HepG2 (cell line): Measurements from ENCODE around the gene STH. TPM values are rescaled to one million over a fixed set of nuclear protein-coding genes. Genes with fewer than 3 reads are reported as not detected.

ENCODE experiments used
- BHLHE40 ChIP-seq: IDR thresholded peaks from 2 replicates; pipeline ENCODE4 v1.6.1; 2011; ENCODE audit warnings: low read length, improper control_type of control experiment
- CREB1 ChIP-seq, 2 experiments: fragments of 450-650 bp in 1 of 2; IDR thresholded peaks; 2 replicates each; pipeline ENCODE4 v1.6.1; 2016 to 2017; ENCODE audit warnings: control low read depth in 1 of 2, mild to moderate bottlenecking in 1 of 2, missing compliant biosample characterization in 1 of 2, missing genetic modification characterization in 1 of 2
- FOSL2 ChIP-seq: sonication (generic); formaldehyde crosslinking; IDR thresholded peaks from 2 replicates; pipeline ENCODE4 v1.4.0; 2020; ENCODE audit warnings: missing genetic modification reagents
- HMGXB4 ChIP-seq, 2 experiments: sonication (generic) in 1 of 2; formaldehyde crosslinking in 1 of 2; IDR thresholded peaks; 2 replicates each; pipeline versions ENCODE4 v1.4.0 to v1.6.1; 2018 to 2020; ENCODE audit warnings: missing genetic modification reagents in 2 of 2, borderline replicate concordance in 1 of 2, low read depth in 1 of 2, mild to moderate bottlenecking in 1 of 2, missing biosample characterization in 1 of 2
- MAX ChIP-seq: IDR thresholded peaks from 2 replicates; pipeline ENCODE4 v1.6.1; 2012; ENCODE audit warnings: inconsistent platforms
- NFKBIZ ChIP-seq: IDR thresholded peaks from 2 replicates; pipeline ENCODE4 v1.6.1; 2018; ENCODE audit warnings: missing genetic modification reagents, missing compliant biosample characterization
- RFXAP ChIP-seq: sonication (generic); formaldehyde crosslinking; IDR thresholded peaks from 2 replicates; pipeline ENCODE4 v1.4.0; 2020; ENCODE audit warnings: missing genetic modification reagents, borderline replicate concordance
- SPEN ChIP-seq: sonication (generic); formaldehyde crosslinking; IDR thresholded peaks from 2 replicates; pipeline ENCODE4 v1.5.1; 2020; ENCODE audit warnings: low read depth, mild to moderate bottlenecking, missing genetic modification reagents
- U2AF1 ChIP-seq: fragments of 200-400 bp; formaldehyde crosslinking; optimal IDR thresholded peaks from 2 replicates; pipeline ENCODE3; 2017; ENCODE audit warnings: mild to moderate bottlenecking, low read depth, low read length
- ZBTB40 ChIP-seq, 2 experiments: fragments of 450-650 bp in 1 of 2; sonication (generic) in 1 of 2; formaldehyde crosslinking in 1 of 2; IDR thresholded peaks; 2 replicates each; pipeline versions ENCODE4 v1.6.1 to v1.8.0; 2016 to 2022; ENCODE audit warnings: antibody characterized with exemption in 1 of 2, mild to moderate bottlenecking in 1 of 2, missing genetic modification reagents in 1 of 2
- ZKSCAN8 ChIP-seq: IDR thresholded peaks from 2 replicates; pipeline ENCODE4 v1.6.1; 2016; ENCODE audit warnings: borderline replicate concordance, missing genetic modification reagents, missing compliant biosample characterization
- ZNF280D ChIP-seq: sonication (generic); formaldehyde crosslinking; IDR thresholded peaks from 2 replicates; pipeline ENCODE4 v1.5.1; 2020; ENCODE audit warnings: mild to moderate bottlenecking, missing genetic modification reagents
- polyA plus RNA-seq, 8 experiments: library from polyadenylated mRNA; depleted of rRNA in 3 of 8; stranded (reverse) in 7 of 8; unstranded in 1 of 8; fragments of >200 nt; fragmentation: Illumina TruSeq in 4 of 8; extraction: Trizol in 4 of 8; gene quantifications; 2 replicates each; pipeline versions ENCODE4 v1.2.1 to v1.2.3, GENCODE V29; 2011 to 2016; ENCODE audit warnings: low read depth in 4 of 8, missing spikeins in 1 of 8, mixed read lengths in 1 of 8; ENCODE audit not compliant: insufficient read depth in 1 of 8
- total RNA-seq, 5 experiments: library from RNA; depleted of rRNA; stranded (reverse); fragments of >200 nt; fragmentation: Illumina TruSeq; extraction: Trizol; gene quantifications; 2 replicates each; pipeline ENCODE4 v1.2.3, GENCODE V29; 2016; ENCODE audit warnings: low read depth in 1 of 5

The STH gene
- total and polyA plus RNA-seq, 2 of the 13 experiments (the other 11 are each of a cell fraction or from before 2014, with no cell fraction given): not detected

- TF ChIP-seq ZBTB40 (IDR thresholded peaks at IDR 0.05) (no peak), ZBTB40 (CRISPR knock-in tag; IDR thresholded peaks at IDR 0.05) (peak; percentile 27; the same call in 1 of the 2 replicates), CREB1 (IDR thresholded peaks at IDR 0.05) (no peak), CREB1 (CRISPR knock-in tag; IDR thresholded peaks at IDR 0.05) (no peak), HMGXB4 (CRISPR knock-in tag; IDR thresholded peaks at IDR 0.05; ENCODE audit: borderline replicate concordance in 1 of 2, low read depth in 1 of 2) (peak in 1 of 2 experiments; percentile 47; a peak in 3 of 4 replicates), FOSL2 (CRISPR knock-in tag) (peak; percentile 46), ZKSCAN8 (0 out of 2 replicates have a peak, but pooled peaks have one; percentile 32), RFXAP (CRISPR knock-in tag) (peak; percentile 58; the same call in 1 of the 2 replicates), U2AF1 (no peak), ZNF280D (CRISPR knock-in tag) (0 out of 2 replicates have a peak, but pooled peaks have one; percentile 18), SPEN (CRISPR knock-in tag) (peak; percentile 44; the same call in 1 of the 2 replicates), MAX (no peak; the same call in 1 of the 2 replicates), NFKBIZ (CRISPR knock-in tag) (no peak), BHLHE40 (no peak)
Measured at GRCh38 chr17:46003907-46004748, 5.1 kb downstream of the STH start (continued).
